Common myeloid progenitor, CD34-positive (primary cell): ENCODE data around the gene IL31.

Experiments
- CTCF ChIA-PET: fragments of 350-600 bp; sonication (Branson Sonifier 250); formaldehyde crosslinking; loops from one replicate; lab custom pipeline; 2021; ENCODE audit warnings: antibody characterized with exemption; lab: Charles Lee
- POLR2A ChIA-PET: fragments of 350-600 bp; sonication (Branson Sonifier 250); formaldehyde crosslinking; loops from one replicate; lab custom pipeline; 2021; ENCODE audit warnings: antibody characterized with exemption; lab: Charles Lee
- DNase-seq, 3 donors: peaks; one replicate each; pipeline versions ENCODE4 v3.0.0 to v3.0.0-alpha.2; 2013
- H3K27ac ChIP-seq, 2 experiments: 1 replicate in 1 of 2; 2 replicates in 1 of 2; pipeline ENCODE4 v1.7.0; 2013; ENCODE audit warnings: inconsistent platforms in 2 of 2, low read length in 2 of 2, mild to moderate bottlenecking in 2 of 2, low read depth in 1 of 2, moderate library complexity in 1 of 2; ENCODE audit not compliant: severe bottlenecking in 2 of 2, insufficient read depth in 1 of 2, poor library complexity in 1 of 2
- H3K27me3 ChIP-seq, 5 experiments: replicated peaks in 2 of 5; 1 replicate in 3 of 5; 2 replicates in 2 of 5; pipeline versions ENCODE4 v1.6.1 to v1.7.0; 2013; ENCODE audit warnings: low read length in 4 of 5, mild to moderate bottlenecking in 2 of 5, moderate library complexity in 2 of 5, inconsistent platforms in 1 of 5; ENCODE audit not compliant: insufficient read depth in 5 of 5, control insufficient read depth in 4 of 5
- H3K36me3 ChIP-seq, 4 experiments: 1 replicate in 2 of 4; 2 replicates in 2 of 4; pipeline versions ENCODE4 v1.6.1 to v1.7.0; 2013; ENCODE audit warnings: low read length in 3 of 4, control low read depth in 1 of 4, mild to moderate bottlenecking in 1 of 4; ENCODE audit not compliant: control insufficient read depth in 4 of 4, insufficient read depth in 4 of 4
- H3K4me1 ChIP-seq, 4 experiments: 1 replicate in 3 of 4; 2 replicates in 1 of 4; pipeline versions ENCODE4 v1.6.1 to v1.7.1; 2013; ENCODE audit warnings: low read length in 3 of 4, mild to moderate bottlenecking in 3 of 4, control low read depth in 1 of 4, inconsistent platforms in 1 of 4, moderate library complexity in 1 of 4; ENCODE audit not compliant: control insufficient read depth in 4 of 4, insufficient read depth in 4 of 4; ENCODE audit errors: control extremely low read depth in 1 of 4
- H3K4me3 ChIP-seq, 7 experiments: 1 replicate in 4 of 7; 2 replicates in 3 of 7; pipeline versions ENCODE4 v1.5.1 to v1.7.0; 2013; ENCODE audit warnings: mild to moderate bottlenecking in 7 of 7, low read length in 6 of 7, moderate library complexity in 6 of 7, inconsistent platforms in 2 of 7, low read depth in 2 of 7, control low read depth in 1 of 7; ENCODE audit not compliant: insufficient read depth in 4 of 7, control insufficient read depth in 1 of 7; ENCODE audit errors: extremely low read depth in 1 of 7
- H3K9me3 ChIP-seq, 5 experiments: 1 replicate in 4 of 5; 2 replicates in 1 of 5; pipeline versions ENCODE4 v1.6.1 to v1.7.1; 2013; ENCODE audit warnings: low read length in 4 of 5, mild to moderate bottlenecking in 2 of 5, inconsistent platforms in 1 of 5, low read depth in 1 of 5, moderate library complexity in 1 of 5; ENCODE audit not compliant: control insufficient read depth in 4 of 5, insufficient read depth in 2 of 5; ENCODE audit errors: control extremely low read depth in 1 of 5
- WGBS: methylation state at CpG from one replicate; pipeline ENCODE4 v1.1.5; 2013; ENCODE audit not compliant: insufficient coverage; 5-methylcytosine and 5-hydroxymethylcytosine counted together

The IL31 gene

GRCh38 chr12:122202017-122202416 lies 28.0 kb upstream of the IL31 start:
- peaks cover 8 to 60% (median 21%) of the 10 kb centered on the region in 5 experiments for H3K27me3 ChIP-seq
- H3K36me3 ChIP-seq = peaks cover 0 to 5% (median 3%) of the 10 kb centered on the region in 4 experiments
- no peak for DNase-seq
- WGBS = no CpG with 5 or more reads among the region's 6 CpGs
- ChIA-PET CTCF (interaction anchor here (1.1 to 2.1 kb wide), 3 partner anchors 9 to 12 kb away, joined by 3 to 6 read pairs (median 6); no protein-coding TSS in a partner anchor), POLR2A (interaction anchor here (1.1 kb wide), 1 partner anchor 15 kb away, joined by 3 read pairs; no protein-coding TSS in a partner anchor)
- H3K4me3 ChIP-seq = no peak overlapping the region
- no peak overlapping the region for H3K27ac ChIP-seq
- no peaks in the 10 kb centered on the region for H3K9me3 ChIP-seq
- peaks cover 0 to 24% (median 16%) of the 10 kb centered on the region in 4 experiments for H3K4me1 ChIP-seq

GRCh38 chr12:122201381-122201780 lies 27.4 kb upstream of the IL31 start:
- POLR2A ChIA-PET = interaction anchor here (1.1 kb wide), 1 partner anchor 16 kb away, joined by 3 read pairs; no protein-coding TSS in a partner anchor
- 94% methylated on average over 4 of the region's 5 CpGs for WGBS
- H3K27ac ChIP-seq = no peak overlapping the region
- peaks cover 0 to 24% (median 16%) of the 10 kb centered on the region in 4 experiments for H3K4me1 ChIP-seq
- no peak overlapping the region for H3K4me3 ChIP-seq
- H3K27me3 ChIP-seq = peaks cover 8 to 60% (median 21%) of the 10 kb centered on the region in 5 experiments
- CTCF ChIA-PET = interaction anchor here (1.1 to 2.1 kb wide), 3 partner anchors 8 to 11 kb away, joined by 3 to 6 read pairs (median 6); no protein-coding TSS in a partner anchor
- H3K36me3 ChIP-seq = no peaks in the 10 kb centered on the region
- no peaks in the 10 kb centered on the region for H3K9me3 ChIP-seq
- no peak for DNase-seq

GRCh38 chr12:122200541-122201175 lies 26.6 kb upstream of the IL31 start:
- Histone ChIP-seq H3K4me3 (no peak overlapping the region), H3K27ac (no peak overlapping the region), H3K9me3 (no peaks in the 10 kb centered on the region), H3K4me1 (peaks cover 0 to 24% (median 16%) of the 10 kb centered on the region in 4 experiments), H3K27me3 (peaks cover 8 to 54% (median 21%) of the 10 kb centered on the region in 5 experiments), H3K36me3 (no peaks in the 10 kb centered on the region)
- DNase-seq = peak in 1 of 3 donors; percentile 11
- POLR2A ChIA-PET = no interaction called here
- CTCF ChIA-PET = interaction anchor here (1.1 to 2.1 kb wide), 2 partner anchors 9 to 11 kb away, joined by 3 to 6 read pairs; no protein-coding TSS in a partner anchor
- 90% methylated on average over 9 of the region's 24 CpGs for WGBS

- peaks cover 0 to 3% (median 0%) of the 10 kb centered on the region in 5 experiments for H3K9me3 ChIP-seq
- H3K27me3 ChIP-seq = peaks cover 6 to 44% (median 14%) of the 10 kb centered on the region in 5 experiments
- POLR2A ChIA-PET = no interaction called here
- no peak for DNase-seq
- H3K36me3 ChIP-seq = no peaks in the 10 kb centered on the region
- CTCF ChIA-PET = no interaction called here
- no peak overlapping the region for H3K4me3 ChIP-seq
- no peak overlapping the region for H3K27ac ChIP-seq
- WGBS = 97% methylated on average over 27 of the region's 29 CpGs
- peaks cover 0 to 18% (median 15%) of the 10 kb centered on the region in 4 experiments for H3K4me1 ChIP-seq
These were observed 25.7 kb upstream of the IL31 start for GRCh38 chr12:122199484-122200355.

- ChIA-PET CTCF (interaction anchor here (0.6 kb wide), 1 partner anchor 15 kb away, joined by 3 read pairs; the partner anchor contains the start of gene LRRC43), POLR2A (no interaction called here)
- DNase-seq = no peak
- no CpG with 5 or more reads among the region's 1 CpG for WGBS
- peaks cover 6 to 23% (median 10%) of the 10 kb centered on the region in 5 experiments for H3K27me3 ChIP-seq
- peak overlapping the region in 1 of 2 experiments; percentile 72 for H3K27ac ChIP-seq
- H3K4me3 ChIP-seq = no peak overlapping the region
- no peaks in the 10 kb centered on the region for H3K4me1 ChIP-seq
- H3K36me3 ChIP-seq = no peaks in the 10 kb centered on the region
- H3K9me3 ChIP-seq = peaks cover 0 to 3% (median 0%) of the 10 kb centered on the region in 5 experiments
These were observed 23.6 kb upstream of the IL31 start for GRCh38 chr12:122197612-122197966.

- Histone ChIP-seq H3K27me3 (peaks cover 0 to 4% (median 0%) of the 10 kb centered on the region in 5 experiments), H3K4me3 (no peak overlapping the region), H3K27ac (no peak overlapping the region), H3K4me1 (no peaks in the 10 kb centered on the region), H3K9me3 (peaks cover 0 to 3% (median 0%) of the 10 kb centered on the region in 5 experiments), H3K36me3 (no peaks in the 10 kb centered on the region)
- 100% methylated on average over 3 of the region's 4 CpGs for WGBS
- DNase-seq = no peak
- POLR2A ChIA-PET = no interaction called here
- CTCF ChIA-PET = interaction anchor here (0.7 to 1.2 kb wide), 5 partner anchors 25 to 69 kb away, joined by 3 to 4 read pairs (median 3); no protein-coding TSS in a partner anchor
These were observed 21.4 kb upstream of the IL31 start for GRCh38 chr12:122195405-122195804.
